H1 (cell line): ENCODE measurements around the gene TRPV2. TPM values are rescaled to one million over a fixed set of nuclear protein-coding genes. Genes with fewer than 3 reads are reported as not detected.
A peak's percentile ranks its signal among the peaks of the same experiment; 100 is the strongest.

Source experiments
- BRCA1 ChIP-seq: IDR thresholded peaks from 2 replicates; pipeline ENCODE4 v1.6.1; 2012; ENCODE audit warnings: low read depth, low read length, improper control_type of control experiment
- CHD2 ChIP-seq: IDR thresholded peaks from 2 replicates; pipeline ENCODE4 v1.6.1; 2012; ENCODE audit warnings: low read length, improper control_type of control experiment
- CHD7 ChIP-seq: fragments of 300-600 bp; sonication (generic); IDR thresholded peaks from 2 replicates; pipeline ENCODE4 v1.7.1; 2012; ENCODE audit warnings: low read length, moderate library complexity, mild to moderate bottlenecking, inconsistent platforms; ENCODE audit not compliant: insufficient replicate concordance
- CTBP2 ChIP-seq: IDR thresholded peaks from 2 replicates; pipeline ENCODE4 v1.7.0; 2011; ENCODE audit warnings: borderline replicate concordance, mild to moderate bottlenecking, moderate library complexity, mixed read lengths, low read length; ENCODE audit not compliant: insufficient read depth, insufficient read length
- JUN ChIP-seq: IDR thresholded peaks from 2 replicates; pipeline ENCODE4 v1.6.1; 2011; ENCODE audit warnings: low read depth, mild to moderate bottlenecking, improper control_type of control experiment, low read length
- MAFK ChIP-seq: IDR thresholded peaks from 2 replicates; pipeline ENCODE4 v1.6.1; 2012; ENCODE audit warnings: low read depth, mild to moderate bottlenecking, improper control_type of control experiment, low read length
- POLR2AphosphoS5 ChIP-seq: IDR thresholded peaks from 2 replicates; pipeline ENCODE4 v1.6.1; 2011; ENCODE audit warnings: low read depth, low read length
- RAD21 ChIP-seq, 2 experiments: IDR thresholded peaks in 1 of 2; conservative IDR thresholded peaks in 1 of 2; 2 replicates each; pipeline ENCODE4 v1.6.1; 2011; ENCODE audit warnings: low read depth in 2 of 2, low read length in 2 of 2, improper control_type of control experiment in 1 of 2, inconsistent platforms in 1 of 2, mild to moderate bottlenecking in 1 of 2, moderate library complexity in 1 of 2
- SP1 ChIP-seq: IDR thresholded peaks from 2 replicates; pipeline ENCODE4 v1.6.1; 2011; ENCODE audit warnings: low read depth, low read length
- polyA plus RNA-seq, 7 experiments: library from polyadenylated mRNA; depleted of rRNA in 3 of 7; stranded (reverse) in 5 of 7; unstranded in 2 of 7; fragments of >200 nt in 5 of 7; fragments of 200-250 nt in 2 of 7; gene quantifications; 1 replicate in 5 of 7; 2 replicates in 1 of 7; 4 replicates in 1 of 7; pipeline versions ENCODE4 v1.2.1 to v1.2.3, GENCODE V29; 2011 to 2013; ENCODE audit warnings: missing spikeins in 2 of 7, mixed read lengths in 2 of 7
- total RNA-seq: library from RNA; stranded (reverse); fragmentation: NEBNext Ultra II Directional; extraction: Animal tissue kit (Norgen Biotek cat#: 25700); gene quantifications from 2 replicates; pipeline ENCODE4 v1.2.1, GENCODE V29; 2021

Gene TRPV2
- total and polyA plus RNA-seq, 2 of the 8 experiments (the other 6 are each of a cell fraction or from before 2014, with no cell fraction given): 1.7 to 2.1 TPM

GRCh38 chr17:16406742-16407674, 8.4 kb upstream of the TRPV2 start (continued):
- TF ChIP-seq CHD7 (no peak), BRCA1 (peak; percentile 29), JUN (no peak), RAD21 (IDR thresholded peaks at IDR 0.05 in 1 of 2, conservative IDR thresholded peaks at IDR 0.05 in 1 of 2; ENCODE audit: low read depth in 2 of 2, low read length in 2 of 2) (peak in 1 of 2 experiments; percentile 23; a peak in 2 of 4 replicates), MAFK (no peak), CTBP2 (no peak), POLR2AphosphoS5 (no peak), CHD2 (peak; percentile 55; the same call in 1 of the 2 replicates), SP1 (no peak)
